SK-N-MC (cell line): Measurements from ENCODE around the gene STAT5B.

ENCODE experiments used
- EZH2 ChIP-seq: fragments of 200-600 bp; sonication (generic); IDR thresholded peaks from one replicate; pipeline ENCODE4 v1.6.1; 2017; ENCODE audit warnings: antibody characterized with exemption
- FOXP2 ChIP-seq: optimal IDR thresholded peaks from 2 replicates; pipeline ENCODE3; 2011; ENCODE audit warnings: mild to moderate bottlenecking, moderate library complexity; ENCODE audit not compliant: insufficient read depth; ENCODE audit errors: extremely low read length, control extremely low read depth
- POLR2AphosphoS5 ChIP-seq: IDR thresholded peaks from 2 replicates; pipeline ENCODE4 v1.6.1; 2012; ENCODE audit warnings: mild to moderate bottlenecking, low read depth, low read length, borderline replicate concordance

DNA sequence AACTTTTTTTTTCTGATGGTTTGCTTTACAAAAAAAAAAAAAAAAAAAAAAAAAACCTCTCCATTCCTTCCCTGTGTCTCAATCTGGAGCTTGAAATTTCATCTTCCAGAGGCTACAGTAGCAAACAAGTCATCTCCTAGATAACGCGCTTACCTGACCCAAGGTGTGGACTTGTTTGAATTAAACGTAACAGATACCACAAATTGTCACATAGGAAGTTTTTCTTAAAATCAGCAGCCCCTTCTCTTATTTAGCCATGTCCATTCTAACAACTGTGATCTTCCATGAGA is 2.0 kb downstream of the STAT5B start:
- no peak for TF ChIP-seq EZH2
- TF ChIP-seq POLR2AphosphoS5: no peak
- TF ChIP-seq FOXP2: no peak
